Measurements from ENCODE around the gene TMED10.

DNA sequence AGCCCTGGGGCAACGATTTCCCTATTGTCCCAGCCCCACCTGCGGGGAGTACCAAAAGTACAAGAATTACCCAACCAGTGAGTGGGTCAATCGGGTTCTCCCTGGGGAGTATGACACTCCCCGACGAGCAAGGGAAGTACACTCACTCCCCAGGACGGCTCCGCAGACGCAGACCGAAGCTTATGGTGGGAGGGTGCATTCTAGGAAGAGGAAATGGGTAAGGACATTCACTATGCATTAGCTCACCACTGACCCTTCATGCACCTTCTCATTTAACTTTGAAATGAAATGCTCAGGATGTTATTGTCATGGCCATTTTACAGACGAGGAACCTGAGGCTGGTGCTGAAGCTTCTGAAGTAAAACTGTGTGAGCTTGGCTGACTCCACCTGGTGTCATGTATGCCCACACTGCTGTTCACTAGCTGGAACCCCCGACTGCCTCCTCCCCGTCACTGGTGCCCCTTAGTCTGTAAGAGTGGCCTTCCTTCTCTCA lies 45.8 kb upstream of the TMED10 start:
- no peak for TF ChIP-seq EZH2phosphoT487 (IDR thresholded peaks at IDR 0.05; ENCODE audit: low read depth)
- TF ChIP-seq, protein P1, sequence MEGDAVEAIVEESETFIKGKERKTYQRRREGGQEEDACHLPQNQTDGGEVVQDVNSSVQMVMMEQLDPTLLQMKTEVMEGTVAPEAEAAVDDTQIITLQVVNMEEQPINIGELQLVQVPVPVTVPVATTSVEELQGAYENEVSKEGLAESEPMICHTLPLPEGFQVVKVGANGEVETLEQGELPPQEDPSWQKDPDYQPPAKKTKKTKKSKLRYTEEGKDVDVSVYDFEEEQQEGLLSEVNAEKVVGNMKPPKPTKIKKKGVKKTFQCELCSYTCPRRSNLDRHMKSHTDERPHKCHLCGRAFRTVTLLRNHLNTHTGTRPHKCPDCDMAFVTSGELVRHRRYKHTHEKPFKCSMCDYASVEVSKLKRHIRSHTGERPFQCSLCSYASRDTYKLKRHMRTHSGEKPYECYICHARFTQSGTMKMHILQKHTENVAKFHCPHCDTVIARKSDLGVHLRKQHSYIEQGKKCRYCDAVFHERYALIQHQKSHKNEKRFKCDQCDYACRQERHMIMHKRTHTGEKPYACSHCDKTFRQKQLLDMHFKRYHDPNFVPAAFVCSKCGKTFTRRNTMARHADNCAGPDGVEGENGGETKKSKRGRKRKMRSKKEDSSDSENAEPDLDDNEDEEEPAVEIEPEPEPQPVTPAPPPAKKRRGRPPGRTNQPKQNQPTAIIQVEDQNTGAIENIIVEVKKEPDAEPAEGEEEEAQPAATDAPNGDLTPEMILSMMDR (IDR thresholded peaks at IDR 0.05; ENCODE audit: low read depth, low read length), result no peak

Measured in OCI-LY3 (cell line).